Measurements from ENCODE around the gene UPK1A. TPM values are rescaled to one million over a fixed set of nuclear protein-coding genes. Genes with fewer than 3 reads are reported as not detected.

Gene UPK1A
- total and polyA plus RNA-seq, 10 of the 15 experiments (the other 5 are each of a cell fraction or from before 2014, with no cell fraction given) = 0.15 to 1.9 (median 0.26) TPM; not detected in 7

GRCh38 chr19:35693835-35694599 lies 27.7 kb downstream of the UPK1A start (continued):
- TF ChIP-seq ZNF24 (IDR thresholded peaks at IDR 0.05) = 0 out of 2 replicates have a peak, but pooled peaks have one; percentile 43
- TF ChIP-seq HSF1 (IDR thresholded peaks at IDR 0.05; ENCODE audit: low read depth, low read length) = 0 out of 2 replicates have a peak, but pooled peaks have one; percentile 49
- TF ChIP-seq REST (IDR thresholded peaks at IDR 0.05; ENCODE audit: low read depth, low read length) = no peak
- no peak for TF ChIP-seq ZSCAN29 (IDR thresholded peaks at IDR 0.05)
- no peak for TF ChIP-seq USF1 (IDR thresholded peaks at IDR 0.05; ENCODE audit: borderline replicate concordance, extremely low read length, insufficient read depth, low read depth, low read length)
- TF ChIP-seq RB1 (IDR thresholded peaks at IDR 0.05; ENCODE audit: borderline replicate concordance) = no peak
- TF ChIP-seq HDGF (IDR thresholded peaks at IDR 0.05) = peak; percentile 98
- peak; percentile 9; the same call in 1 of the 2 replicates for TF ChIP-seq PAX5 (IDR thresholded peaks at IDR 0.05; ENCODE audit: borderline replicate concordance, low read depth, low read length)
- no peak for TF ChIP-seq BCL3 (IDR thresholded peaks at IDR 0.05; ENCODE audit: borderline replicate concordance, insufficient read depth, low read depth, low read length, poor library complexity, severe bottlenecking)
- no peak for TF ChIP-seq PRDM15 (CRISPR knock-in tag; IDR thresholded peaks at IDR 0.05)
- TF ChIP-seq MEF2A (IDR thresholded peaks at IDR 0.05; ENCODE audit: insufficient read depth, low read depth, low read length) = peak; percentile 63; the same call in 1 of the 2 replicates
- TF ChIP-seq GATAD2B (conservative IDR thresholded peaks at IDR 0.05; ENCODE audit: low read depth) = 0 out of 2 replicates have a peak, but pooled peaks have one; percentile 15
- TF ChIP-seq SREBF2 (IDR thresholded peaks at IDR 0.05; ENCODE audit: low read length) = no peak
- TF ChIP-seq SMC3 (IDR thresholded peaks at IDR 0.05; ENCODE audit: borderline replicate concordance, low read length) = peak; percentile 100
- peak; percentile 79 for TF ChIP-seq NR2F1 (conservative IDR thresholded peaks at IDR 0.05)
- TF ChIP-seq ZNF207 (IDR thresholded peaks at IDR 0.05; ENCODE audit: borderline replicate concordance) = peak; percentile 9; the same call in 1 of the 2 replicates
- TF ChIP-seq NR2C1 (IDR thresholded peaks at IDR 0.05) = no peak
- no peak for TF ChIP-seq STAT1 (conservative IDR thresholded peaks at IDR 0.05)
